NCI-H748 (cell line): ENCODE results near the gene NIPAL4.
"Not testable (repeated sequence)": the region's sequence is repeated elsewhere in the genome, so short reads cannot be mapped to it uniquely, and the experiment has no call there.

Experiments
- DNase-seq: peaks from one replicate; lab custom pipeline; 2025; ENCODE audit not compliant: unreplicated experiment; lab: John Stamatoyannopoulos, UW

Gene NIPAL4

DNA sequence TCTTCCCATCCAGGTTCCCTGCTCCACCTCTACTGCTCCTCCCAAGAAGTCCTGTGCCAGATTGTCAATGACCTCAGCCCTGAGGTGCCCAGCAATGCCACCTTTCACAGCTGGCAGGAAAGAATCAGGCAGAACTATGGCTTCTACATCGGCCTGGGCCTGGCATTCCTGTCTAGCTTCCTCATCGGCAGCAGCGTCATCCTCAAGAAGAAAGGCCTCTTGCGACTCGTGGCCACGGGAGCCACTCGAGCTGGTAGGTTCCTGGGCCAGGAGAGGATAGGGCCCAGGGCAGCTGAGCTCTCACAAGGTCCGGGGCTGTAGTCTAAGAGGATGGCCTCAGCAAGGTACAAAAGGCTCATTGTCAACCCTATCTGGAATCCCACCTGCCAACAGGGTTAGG lies 3.1 kb downstream of the NIPAL4 start:
- DNase-seq, result no peak

DNA sequence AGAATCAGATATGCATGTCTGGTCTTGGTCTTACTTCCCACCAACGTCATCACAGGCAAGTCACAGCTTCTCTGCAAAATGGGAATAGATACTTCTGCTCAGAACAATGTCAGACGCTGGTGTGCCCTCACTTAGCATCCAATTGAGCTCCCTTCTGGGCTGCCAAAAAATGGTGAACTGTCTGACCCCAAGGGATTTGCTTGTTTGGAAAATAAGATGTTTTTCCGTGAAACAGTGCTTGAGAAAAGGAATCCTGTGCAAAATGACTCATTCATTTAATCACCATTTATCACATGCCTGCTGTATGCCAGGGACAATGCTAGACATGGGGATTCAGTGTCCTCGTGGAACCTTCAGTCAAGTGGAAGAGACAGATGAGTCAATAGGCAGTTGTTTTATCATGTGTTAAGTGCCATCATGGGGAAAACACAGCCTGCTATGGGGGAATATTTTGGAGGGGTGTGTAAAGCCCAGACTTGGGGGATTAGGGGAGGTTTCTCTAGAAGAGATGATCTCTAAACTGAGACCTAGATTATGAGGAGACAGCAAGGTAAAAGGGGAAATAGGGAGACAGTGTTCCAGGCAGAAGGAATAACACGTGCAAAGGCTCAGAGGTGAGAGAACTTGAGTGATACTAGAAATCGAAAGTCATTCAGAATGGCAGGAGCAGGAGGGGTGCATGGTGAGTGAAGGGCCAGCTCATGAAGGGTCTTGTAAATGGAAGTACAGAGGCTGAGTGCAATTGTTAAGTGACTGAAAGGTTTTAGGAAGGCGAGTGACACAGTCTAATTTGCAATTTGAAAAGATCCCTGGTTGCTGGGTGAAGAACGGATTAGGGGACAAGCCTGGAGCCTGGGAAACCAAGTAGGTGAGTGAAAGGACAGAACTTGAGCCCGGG lies 3.9 kb downstream of the NIPAL4 start:
- DNase-seq, result no peak

DNA sequence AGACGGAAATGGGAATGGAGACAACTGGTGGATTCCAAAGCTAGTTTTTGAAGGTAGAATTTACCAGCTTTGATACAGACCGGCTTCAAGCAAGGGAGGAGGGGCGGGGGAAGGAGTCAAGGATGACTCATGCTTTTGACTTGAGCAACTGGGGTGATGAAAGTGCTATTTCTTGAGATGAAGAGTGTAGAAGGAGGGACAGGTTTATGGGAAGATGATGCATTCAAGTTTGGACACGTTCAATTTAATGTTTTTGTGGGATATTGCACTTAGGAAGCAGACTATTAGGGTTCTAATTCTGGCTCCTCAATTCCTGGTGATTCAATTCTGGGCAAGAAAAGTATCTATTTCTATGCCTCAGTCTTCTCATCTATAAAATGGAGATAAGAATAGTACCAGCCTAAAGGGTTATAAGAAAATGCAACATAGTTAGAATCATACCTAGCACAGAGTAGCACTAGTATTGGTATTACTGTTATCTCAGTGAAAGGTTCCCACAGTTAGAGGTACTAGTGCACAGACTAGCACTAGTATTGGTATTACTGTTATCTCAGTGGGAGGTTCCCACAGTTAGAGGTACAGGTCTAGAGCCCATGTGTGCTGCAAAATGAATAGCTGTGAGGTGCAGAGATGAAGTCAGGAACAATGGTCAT lies 4.6 kb downstream of the NIPAL4 start:
- no peak for DNase-seq

DNA sequence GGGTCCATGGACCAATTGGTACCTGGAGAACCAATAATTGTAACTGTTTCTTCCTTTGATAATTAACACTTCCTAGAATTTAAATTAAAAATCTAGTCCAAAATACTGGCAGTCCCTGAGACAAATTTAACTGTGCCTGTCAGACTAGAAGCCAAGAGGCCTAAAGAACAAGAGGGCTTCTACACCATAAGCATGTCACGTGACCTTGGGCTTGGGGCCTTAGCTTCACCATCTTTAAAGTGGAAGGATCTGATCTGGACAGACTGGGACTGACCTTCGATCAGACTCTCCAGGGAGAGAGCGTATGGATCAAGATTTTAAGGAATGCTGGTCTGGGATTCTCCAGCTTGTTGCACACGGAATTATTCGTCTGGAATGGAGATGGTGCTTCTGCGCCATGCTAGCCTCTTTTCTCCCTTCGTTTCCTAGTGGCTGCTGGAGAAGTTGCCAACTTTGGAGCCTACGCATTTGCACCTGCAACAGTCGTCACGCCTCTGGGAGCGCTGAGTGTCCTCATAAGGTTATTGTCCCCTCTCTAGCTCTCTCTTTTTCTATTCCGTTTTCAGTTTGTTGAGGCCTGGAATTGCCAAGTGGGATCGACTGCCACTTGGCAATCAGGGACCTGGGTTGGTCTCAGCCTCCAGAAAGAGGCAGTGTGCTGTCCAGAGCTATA lies 8.4 kb downstream of the NIPAL4 start:
- no peak for DNase-seq

DNA sequence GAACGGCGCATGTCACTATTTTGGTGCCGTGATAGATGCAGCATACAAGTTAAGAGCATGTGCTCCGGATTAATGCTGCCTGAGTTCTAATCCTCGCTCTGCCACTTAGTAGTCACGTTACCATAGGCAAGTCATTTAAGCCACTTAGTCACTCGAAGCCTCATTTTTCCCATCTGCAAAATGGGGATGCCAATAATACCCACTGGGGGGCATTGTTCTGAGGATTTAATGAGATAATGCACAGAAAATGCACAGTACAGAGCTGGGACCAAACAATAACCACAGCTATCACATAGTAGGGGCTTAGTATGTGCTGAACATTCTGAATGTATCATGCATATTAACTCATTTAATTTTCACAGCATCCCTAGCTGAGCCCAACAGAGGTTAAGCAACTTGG lies 9.1 kb downstream of the NIPAL4 start:
- DNase-seq, result no peak

DNA sequence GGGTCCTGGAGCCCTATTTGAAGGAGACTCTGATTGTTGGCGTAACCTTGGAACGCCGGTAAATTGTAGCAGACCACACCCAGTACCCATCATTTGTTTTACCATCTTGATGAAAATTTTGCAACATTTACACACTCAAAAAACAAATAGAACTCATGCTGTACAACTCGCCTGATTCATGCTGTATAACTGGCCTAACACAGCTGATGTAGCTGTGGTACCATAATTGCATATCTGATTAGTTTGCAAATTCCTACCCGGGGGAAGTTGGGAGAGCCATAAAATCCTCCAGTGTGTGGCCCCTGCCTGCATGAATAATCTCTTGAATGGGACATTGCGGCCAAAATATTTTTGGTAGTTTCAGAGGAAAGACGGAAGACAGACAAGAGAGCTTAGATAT lies 9.7 kb downstream of the NIPAL4 start:
- DNase-seq, result peak; percentile 87

DNA sequence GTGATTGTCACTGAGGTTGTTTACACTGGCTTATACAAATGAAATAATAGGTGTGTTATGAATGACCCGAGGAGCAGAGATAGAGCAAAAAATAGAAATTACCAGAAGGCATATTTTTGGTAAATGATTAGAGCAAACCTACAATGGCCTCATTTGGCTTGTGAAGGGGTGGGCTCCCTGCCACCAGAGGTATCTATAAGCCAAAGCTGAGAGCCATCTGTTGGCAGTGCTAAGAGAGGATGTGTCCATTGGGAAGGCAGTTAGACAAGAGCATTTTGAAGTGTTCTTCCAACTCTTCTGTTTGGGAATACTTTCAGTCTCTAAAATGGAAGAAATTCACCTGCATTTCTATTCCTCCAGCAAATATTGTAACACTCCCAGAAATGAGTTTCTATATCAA lies 10.6 kb downstream of the NIPAL4 start:
- DNase-seq, result no peak

DNA sequence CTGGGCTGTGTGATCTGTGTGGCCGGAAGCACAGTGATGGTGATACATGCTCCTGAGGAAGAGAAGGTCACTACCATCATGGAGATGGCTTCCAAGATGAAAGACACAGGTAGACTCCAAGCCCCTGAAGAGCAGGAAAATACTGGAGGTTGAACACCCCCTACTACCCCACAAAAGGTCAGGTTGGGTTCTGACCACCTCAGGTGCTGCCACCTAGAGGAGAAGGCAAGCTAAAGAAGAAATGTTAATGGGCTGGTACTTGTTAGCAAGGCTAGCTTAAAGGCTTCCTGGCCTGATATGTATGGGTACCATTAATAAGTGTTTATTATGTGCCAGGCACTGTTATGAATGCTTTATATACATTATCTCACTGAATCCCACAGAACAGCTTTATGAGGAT lies 11.7 kb downstream of the NIPAL4 start:
- peak; percentile 71 for DNase-seq

DNA sequence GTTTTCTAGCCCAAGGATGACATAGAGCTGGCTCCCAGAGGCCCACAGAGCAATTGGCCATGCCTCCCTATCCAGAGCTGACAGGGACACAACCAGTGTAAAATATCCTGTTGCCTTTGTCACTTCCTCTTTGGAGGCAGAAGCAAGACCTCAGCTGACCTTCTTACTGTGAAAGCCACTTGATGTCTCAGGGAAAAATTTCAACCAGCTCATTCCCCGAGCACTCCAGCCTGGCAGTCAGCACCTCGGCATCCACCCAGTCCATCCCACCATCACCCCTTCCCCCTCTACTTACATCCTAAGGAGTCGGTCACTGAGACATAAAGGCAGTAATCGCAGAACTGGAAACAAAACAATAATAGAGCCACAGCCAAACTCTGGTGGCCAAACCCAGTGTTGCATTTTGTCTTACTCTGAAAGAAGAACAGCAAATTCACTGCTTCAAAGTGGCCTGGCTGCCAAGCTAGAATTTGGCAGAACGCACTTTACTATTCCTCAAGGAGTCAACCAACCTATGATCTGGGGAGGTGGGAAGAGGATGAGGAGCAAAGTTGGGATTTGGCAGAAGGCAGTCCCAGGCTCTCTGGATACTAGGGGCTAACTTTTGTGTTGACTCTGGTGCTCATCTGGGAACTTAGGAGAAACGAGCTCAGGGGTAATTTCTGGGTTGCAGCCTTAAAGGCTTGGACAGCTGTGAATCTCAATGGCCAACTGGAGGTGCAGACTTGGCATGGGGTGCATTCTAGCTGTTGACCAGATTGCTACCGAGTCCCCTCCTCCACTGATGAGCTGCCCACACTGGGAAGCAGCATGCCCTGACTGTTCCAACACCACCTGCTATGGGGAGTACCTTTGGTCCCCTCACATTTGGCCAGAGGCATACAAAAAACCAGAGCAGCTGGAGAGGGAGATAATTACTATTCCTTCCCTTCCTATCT lies 13.6 kb downstream of the NIPAL4 start:
- DNase-seq, result no peak

DNA sequence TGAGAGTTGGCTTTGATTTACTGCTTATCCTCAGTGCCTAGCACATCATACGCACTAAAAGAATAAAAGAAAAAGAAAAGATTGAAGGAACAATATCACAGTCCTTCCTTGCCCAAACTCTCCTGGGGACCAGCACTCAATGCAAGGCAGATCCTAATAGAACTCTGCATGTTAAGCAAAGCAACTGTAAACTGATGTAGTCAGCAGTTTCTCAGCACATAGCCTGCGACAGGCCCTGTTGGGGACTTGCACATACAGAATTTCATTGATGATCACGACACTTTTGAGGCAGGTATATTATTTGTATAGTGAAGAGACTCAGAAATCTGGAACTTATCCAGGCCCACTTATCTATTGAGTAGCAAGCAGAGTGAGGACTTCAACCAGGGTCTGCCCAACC lies 15.4 kb downstream of the NIPAL4 start:
- peak; percentile 15 for DNase-seq

DNA sequence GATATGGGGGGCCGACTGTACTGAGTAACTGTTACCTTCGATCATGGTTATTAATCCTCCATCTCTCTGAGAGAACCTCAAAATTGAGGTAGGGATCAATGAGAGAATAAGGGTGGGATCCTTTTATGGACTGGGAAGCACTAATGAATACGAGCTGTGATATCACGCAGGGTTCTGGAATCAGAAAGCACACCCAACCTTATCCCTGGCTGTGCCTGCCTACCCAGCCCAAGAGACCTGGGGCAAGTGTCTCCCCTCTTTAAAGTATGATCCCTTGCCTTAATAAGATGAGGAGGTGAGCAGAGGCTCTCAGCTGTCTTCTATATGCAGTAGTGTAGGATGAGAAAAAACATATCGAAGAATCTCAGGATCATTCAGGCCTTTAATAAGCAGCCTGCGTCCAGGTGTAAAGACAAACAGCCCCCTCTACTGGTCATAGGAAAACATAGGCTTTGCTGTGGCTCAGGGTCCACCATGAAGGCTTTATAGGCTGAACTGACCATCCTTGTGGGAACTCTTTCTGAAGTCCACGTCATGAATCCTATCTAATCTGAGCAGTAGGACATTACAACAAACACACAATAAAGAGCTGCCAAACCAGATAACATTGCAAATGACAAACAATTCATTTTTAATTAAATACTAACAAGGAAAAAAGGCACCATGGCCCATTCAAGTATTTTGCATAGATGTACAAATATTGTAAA lies 16.8 kb downstream of the NIPAL4 start:
- DNase-seq, result peak; percentile 81

DNA sequence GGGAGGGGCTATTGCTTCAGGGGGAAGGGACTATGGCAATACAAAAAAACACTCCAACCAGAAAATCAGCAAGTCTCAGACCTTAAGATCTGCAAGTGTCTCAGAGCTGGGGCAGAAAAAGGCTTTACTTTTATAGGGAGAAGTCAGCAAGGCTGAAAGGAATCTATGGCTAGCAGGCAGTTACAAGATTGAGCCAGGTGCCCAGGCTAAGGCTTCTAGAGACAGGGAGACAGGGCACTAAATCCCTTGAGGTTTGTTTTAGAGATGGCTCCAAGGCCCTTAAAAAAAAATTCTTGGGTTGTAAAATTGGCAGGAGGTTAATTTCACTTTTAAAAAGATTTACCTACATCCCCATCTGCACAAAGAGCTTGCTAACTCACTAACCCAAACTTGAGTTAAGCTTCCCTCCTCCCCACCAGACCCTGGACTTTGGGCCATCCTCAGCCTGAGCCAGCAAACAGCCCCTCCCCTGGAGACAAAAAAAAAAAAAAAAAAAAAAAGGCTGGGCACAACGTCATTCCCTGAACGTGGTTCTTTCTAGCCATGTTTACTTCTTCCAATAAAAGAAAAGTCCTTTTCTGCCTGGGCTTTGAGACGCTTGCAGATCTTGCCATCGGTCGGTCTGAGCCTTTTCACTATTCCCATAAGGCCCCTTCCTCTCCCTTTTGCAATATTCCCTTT lies 17.9 kb downstream of the NIPAL4 start:
- no peak for DNase-seq

DNA sequence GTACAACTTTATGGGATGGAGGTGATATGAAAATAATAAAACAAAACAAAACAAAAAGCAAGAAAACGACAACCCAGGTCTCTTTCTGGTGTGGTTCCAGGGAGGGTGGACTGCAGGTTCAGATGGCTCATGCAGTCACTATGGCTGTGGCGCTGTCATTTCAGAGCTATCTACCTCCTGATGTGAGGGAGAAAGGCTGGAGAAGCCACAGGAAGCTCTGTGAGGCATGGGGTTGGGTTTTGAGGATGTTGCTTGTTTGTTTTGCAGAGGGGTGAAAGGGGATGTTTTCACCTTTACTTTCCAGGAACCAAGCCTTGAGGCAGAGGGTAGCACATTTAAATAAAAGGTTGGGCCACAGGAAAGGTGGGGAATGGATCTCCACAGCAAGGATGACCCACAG lies 18.7 kb downstream of the NIPAL4 start:
- no peak for DNase-seq

DNA sequence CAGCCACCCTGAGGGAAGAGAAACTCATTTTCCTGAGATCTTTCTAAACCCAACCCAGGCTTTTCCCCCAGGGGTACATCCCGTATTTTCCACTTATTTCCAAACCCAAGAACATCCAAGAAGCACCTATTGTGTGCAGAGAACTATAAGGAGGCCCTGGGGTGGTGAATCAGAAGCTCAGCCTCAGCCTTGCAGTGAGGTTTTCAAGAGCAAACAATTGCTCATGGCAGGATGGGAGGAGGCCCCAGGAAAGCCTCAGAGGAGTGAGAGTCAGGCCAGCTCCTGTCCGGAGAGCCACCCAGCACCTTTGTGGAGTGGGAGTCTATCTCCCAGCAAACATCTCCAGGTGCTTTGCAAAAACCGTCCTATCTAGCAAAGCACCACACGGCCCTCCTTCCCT lies 19.2 kb downstream of the NIPAL4 start:
- no peak for DNase-seq

DNA sequence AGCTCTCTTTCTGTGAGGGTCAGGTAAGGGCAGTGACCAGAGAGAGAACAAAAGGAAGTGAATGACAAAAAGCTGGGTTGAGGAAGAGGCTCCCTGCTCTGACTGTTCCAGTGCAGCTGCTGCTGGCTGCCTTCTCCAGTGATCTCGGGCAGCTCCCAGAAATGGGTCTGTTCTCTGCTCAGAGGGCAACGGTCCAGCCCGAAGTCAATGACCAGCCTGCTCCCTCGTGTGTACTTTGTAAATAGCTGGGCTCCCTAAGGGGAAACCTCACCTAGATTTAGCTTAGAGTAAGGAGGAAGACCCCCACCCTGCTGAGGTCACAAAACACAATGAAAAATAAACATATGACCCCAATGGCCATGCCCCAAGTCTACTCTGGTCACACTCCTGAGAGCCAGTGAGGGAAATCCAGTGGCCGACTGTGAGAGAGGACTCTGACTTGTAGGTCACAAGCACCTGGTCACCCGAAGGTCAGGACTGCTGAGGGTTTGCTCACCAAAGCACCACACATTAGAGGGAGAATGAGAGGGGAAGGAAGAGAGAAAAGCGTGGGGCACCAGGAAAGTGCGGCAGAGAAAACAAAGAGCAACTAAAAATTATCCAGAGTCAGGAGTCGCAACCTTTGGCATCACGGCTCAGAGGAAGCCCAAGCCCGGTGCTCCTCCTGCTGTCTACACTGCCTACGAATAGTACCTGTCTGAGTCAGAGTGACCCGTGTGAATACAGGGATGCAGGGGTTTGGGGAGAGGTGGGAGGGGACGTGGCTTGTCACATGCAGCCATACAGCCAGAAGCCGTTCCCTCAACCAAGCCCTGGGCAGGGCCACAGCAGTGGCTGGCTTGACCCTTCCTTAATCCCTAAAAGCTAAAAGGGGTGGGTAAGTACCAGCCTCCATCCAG lies 19.8 kb downstream of the NIPAL4 start:
- DNase-seq, result no peak

DNA sequence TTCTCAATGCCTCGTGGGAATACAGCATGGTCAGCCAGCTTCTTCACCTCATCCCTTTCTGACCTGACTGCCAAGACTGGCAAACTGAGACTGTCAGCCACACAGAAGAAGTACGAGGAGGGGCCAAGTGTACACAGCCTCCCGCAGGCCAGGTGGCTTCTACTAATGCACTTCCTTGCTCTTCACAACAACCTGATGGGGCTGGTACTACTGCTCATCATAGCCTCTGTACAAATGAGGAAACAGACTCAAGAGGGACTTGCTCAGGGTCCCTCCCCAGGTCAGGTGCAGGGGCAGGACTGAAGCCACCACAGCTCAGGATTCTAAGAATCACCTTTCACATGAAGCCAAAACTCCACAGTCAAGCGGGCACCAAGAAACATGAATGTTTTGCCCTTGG lies 21.3 kb downstream of the NIPAL4 start:
- no peak for DNase-seq

DNA sequence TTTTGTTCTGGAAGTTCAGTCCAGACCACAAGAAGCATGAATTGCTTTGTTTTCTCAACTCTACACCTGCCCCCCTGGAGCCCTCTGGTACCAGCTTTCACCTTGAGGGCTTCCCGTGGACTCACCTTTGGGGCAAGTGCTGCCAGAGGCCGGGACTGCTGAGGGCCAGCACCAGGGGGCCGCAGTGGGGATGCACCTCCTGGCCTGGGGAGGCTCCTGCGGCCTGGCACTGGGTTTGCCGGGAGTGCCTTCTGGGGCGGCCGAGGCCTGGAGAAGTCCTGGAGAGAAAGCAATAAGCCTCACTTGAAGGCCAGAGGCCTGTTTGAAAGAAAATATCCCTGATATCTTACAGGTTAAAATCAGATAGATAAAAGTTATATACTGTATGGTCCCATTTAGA lies 21.7 kb downstream of the NIPAL4 start:
- DNase-seq, result no peak

DNA sequence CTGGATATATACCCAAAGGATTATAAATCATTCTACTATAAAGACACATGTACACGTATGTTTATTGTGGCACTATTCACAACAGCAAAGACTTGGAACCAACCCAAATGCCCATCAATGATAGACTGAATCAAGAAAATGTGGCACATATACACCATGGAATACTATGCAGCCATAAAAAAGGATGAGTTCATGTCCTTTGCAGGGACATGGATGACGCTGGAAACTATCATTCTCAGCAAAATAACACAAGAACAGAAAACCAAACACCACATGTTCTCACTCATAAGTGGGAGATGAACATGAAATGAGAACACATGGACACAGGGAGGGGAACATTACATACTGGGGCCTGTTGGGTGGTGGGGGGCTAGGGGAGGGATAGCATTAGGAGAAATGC lies 22.7 kb downstream of the NIPAL4 start:
- DNase-seq, result not testable (repeated sequence)

DNA sequence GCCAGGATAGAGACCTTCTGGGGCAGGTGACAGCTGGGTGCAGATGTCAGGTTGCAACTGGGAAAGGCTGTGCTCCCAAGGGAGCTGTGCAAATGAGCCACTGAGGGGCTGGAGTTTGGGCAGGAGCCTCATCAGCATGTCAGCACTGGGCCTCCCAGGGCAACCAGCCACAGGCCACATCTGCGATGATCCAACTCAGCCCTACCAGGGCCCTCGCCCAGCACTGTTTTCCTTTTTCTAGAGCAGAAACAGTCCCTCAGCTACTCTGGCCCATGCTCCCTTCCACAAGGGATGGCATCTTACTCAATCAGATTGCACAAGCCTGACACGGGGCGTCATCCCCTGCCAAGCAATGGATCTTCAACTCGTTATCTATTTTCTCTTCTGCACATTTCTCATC lies 24.8 kb downstream of the NIPAL4 start:
- DNase-seq, result no peak
